GM23338 (cell line): ENCODE data around the gene PWP2. TPM values are rescaled to one million over a fixed set of nuclear protein-coding genes. Genes with fewer than 3 reads are reported as not detected.

Experiments used
- ATAC-seq: fragments of 200-7000 bp; cut with Tn5 transposase; 3 replicates; pipeline ENCODE4 v1.9.1; 2020
- DNase-seq: peaks from one replicate; pipeline ENCODE4 v3.0.0-alpha.2; 2015; ENCODE audit warnings: low spot score
- H2AFZ ChIP-seq: fragments of 200-600 bp; sonication (generic); 2 replicates; pipeline ENCODE4 v1.8.0; 2016; ENCODE audit warnings: antibody characterized with exemption, mild to moderate bottlenecking, moderate library complexity
- H3F3A ChIP-seq: fragments of 200-600 bp; sonication (generic); replicated peaks from 2 replicates; pipeline ENCODE4 v1.8.0; 2017; ENCODE audit warnings: antibody characterized with exemption, mixed run types, low read depth
- H3K27ac ChIP-seq: fragments of 200-600 bp; sonication (generic); 2 replicates; pipeline ENCODE4 v1.6.1; 2016; ENCODE audit warnings: low read depth
- H3K27me3 ChIP-seq: fragments of 200-600 bp; sonication (generic); 2 replicates; pipeline ENCODE4 v1.8.0; 2016; ENCODE audit warnings: mild to moderate bottlenecking, mixed run types, moderate library complexity; ENCODE audit not compliant: insufficient read depth
- H3K36me3 ChIP-seq: fragments of 200-600 bp; sonication (generic); 2 replicates; pipeline ENCODE4 v1.8.0; 2016; ENCODE audit warnings: mild to moderate bottlenecking; ENCODE audit not compliant: insufficient read depth
- H3K4me1 ChIP-seq: fragments of 200-600 bp; sonication (generic); 2 replicates; pipeline ENCODE4 v1.8.0; 2016; ENCODE audit warnings: mild to moderate bottlenecking, moderate library complexity; ENCODE audit not compliant: insufficient read depth
- H3K4me2 ChIP-seq: fragments of 200-600 bp; sonication (generic); 2 replicates; pipeline ENCODE4 v1.7.1; 2017; ENCODE audit warnings: mixed run types
- H3K4me3 ChIP-seq: fragments of 200-600 bp; sonication (generic); 2 replicates; pipeline ENCODE4 v1.6.1; 2016; ENCODE audit warnings: mixed run types
- H3K79me2 ChIP-seq: fragments of 200-600 bp; sonication (generic); replicated peaks from 2 replicates; pipeline ENCODE4 v1.8.0; 2017; ENCODE audit warnings: mild to moderate bottlenecking; ENCODE audit not compliant: insufficient read depth
- H3K9me2 ChIP-seq: fragments of 200-600 bp; sonication (generic); 2 replicates; pipeline ENCODE4 v1.8.0; 2017; ENCODE audit not compliant: insufficient read depth
- H4K20me1 ChIP-seq: fragments of 200-600 bp; sonication (generic); replicated peaks from 2 replicates; pipeline ENCODE4 v1.8.0; 2017; ENCODE audit warnings: mild to moderate bottlenecking; ENCODE audit not compliant: insufficient read depth
- H3K27ac Mint-ChIP-seq: 2 replicates; pipeline ENCODE4 v1.8.0; 2020; ENCODE audit warnings: inconsistent platforms, mild to moderate bottlenecking, moderate library complexity, mixed read lengths
- H3K27me3 Mint-ChIP-seq: 3 replicates; pipeline ENCODE4 v1.8.0; 2022; ENCODE audit warnings: low read depth, mild to moderate bottlenecking, moderate library complexity, mixed read lengths, inconsistent platforms; ENCODE audit not compliant: insufficient read depth, poor library complexity
- H3K36me3 Mint-ChIP-seq: 3 replicates; pipeline ENCODE4 v1.8.0; 2021; ENCODE audit warnings: low read depth, mild to moderate bottlenecking, inconsistent platforms, moderate library complexity, mixed read lengths
- H3K4me1 Mint-ChIP-seq: 3 replicates; pipeline ENCODE4 v1.8.0; 2020; ENCODE audit warnings: mild to moderate bottlenecking, inconsistent platforms, mixed read lengths
- H3K4me3 Mint-ChIP-seq: 3 replicates; pipeline ENCODE4 v1.8.0; 2021; ENCODE audit warnings: moderate library complexity, mild to moderate bottlenecking, inconsistent platforms, mixed read lengths
- H3K9me3 Mint-ChIP-seq: 3 replicates; pipeline ENCODE4 v1.8.0; 2020; ENCODE audit warnings: moderate library complexity, mild to moderate bottlenecking, inconsistent platforms, mixed read lengths
- CREB1 ChIP-seq: fragments of 250-450 bp; sonication (Bioruptor Pico); IDR thresholded peaks from 2 replicates; pipeline ENCODE4 v1.5.0; 2020; ENCODE audit warnings: low read depth, mild to moderate bottlenecking, moderate library complexity
- ETS1 ChIP-seq: IDR thresholded peaks from 2 replicates; pipeline ENCODE4 v1.6.1; 2016; ENCODE audit warnings: antibody characterized with exemption
- JUNB ChIP-seq: IDR thresholded peaks from one replicate; pipeline ENCODE4 v1.6.1; 2016; ENCODE audit warnings: antibody characterized with exemption; ENCODE audit not compliant: unreplicated experiment
- POLR2AphosphoS5 ChIP-seq: IDR thresholded peaks from 2 replicates; pipeline ENCODE4 v1.6.1; 2016; ENCODE audit warnings: antibody characterized with exemption, low read depth
- REST ChIP-seq: IDR thresholded peaks from one replicate; pipeline ENCODE4 v1.6.1; 2018; ENCODE audit warnings: antibody characterized with exemption; ENCODE audit not compliant: unreplicated experiment
- STAT1 ChIP-seq: IDR thresholded peaks from one replicate; pipeline ENCODE4 v1.6.1; 2016; ENCODE audit warnings: antibody characterized with exemption; ENCODE audit not compliant: unreplicated experiment
- ZNF114 ChIP-seq: fragments of 250-450 bp; sonication (Bioruptor Pico); IDR thresholded peaks from 2 replicates; pipeline ENCODE4 v1.5.0; 2020; ENCODE audit warnings: mild to moderate bottlenecking, moderate library complexity
- ZNF462 ChIP-seq: fragments of 250-450 bp; sonication (Bioruptor Pico); IDR thresholded peaks from 2 replicates; pipeline ENCODE4 v1.5.0; 2020; ENCODE audit warnings: mild to moderate bottlenecking, moderate library complexity
- polyA plus RNA-seq: library from polyadenylated mRNA; unstranded; fragments of >200 nt; fragmentation: Nextera tagmentation; extraction: Ambion mirVana; gene quantifications from 2 replicates; pipeline ENCODE4 v1.2.1, GENCODE V29; 2016
- total RNA-seq: library from RNA; depleted of rRNA; stranded (reverse); fragments of >200 nt; shearing (Covaris generic); gene quantifications from 2 replicates; pipeline ENCODE4 v1.2.3, GENCODE V29; 2014
- TF ChIP-seq, protein P1 (sequence below), 2 experiments: fragments of 200-600 bp in 1 of 2; sonication (generic) in 1 of 2; conservative IDR thresholded peaks; 2 replicates each; pipeline versions ENCODE4 v1.5.1 to v1.6.1; 2016 to 2017; ENCODE audit warnings: antibody characterized with exemption in 2 of 2, low read depth in 2 of 2, mild to moderate bottlenecking in 2 of 2, moderate library complexity in 1 of 2

Gene PWP2
- total and polyA plus RNA-seq, 2 experiments from 2014 or later, result 18.2 to 59.2 TPM

- Histone ChIP-seq H3K9me2 (no peaks in the 10 kb centered on the region), H3K79me2 (peaks cover 9% of the 10 kb centered on the region), H3K36me3 (peaks cover 18% of the 10 kb centered on the region), H3F3A (no peaks in the 10 kb centered on the region), H4K20me1 (0 out of 2 replicates have a peak, but pooled peaks cover 9% of the 10 kb centered on the region), H3K27me3 (no peaks in the 10 kb centered on the region), H2AFZ (no peak overlapping the region), H3K4me1 (no peaks in the 10 kb centered on the region), H3K4me3 (no peak overlapping the region), H3K27ac (no peak overlapping the region), H3K4me2 (no peak overlapping the region)
- Mint-ChIP-seq H3K4me1 (no peaks in the 10 kb centered on the region), H3K9me3 (no peaks in the 10 kb centered on the region; the same call in 2 of the 3 replicates), H3K27ac (no peak overlapping the region), H3K4me3 (no peak overlapping the region), H3K36me3 (peaks cover 27% of the 10 kb centered on the region), H3K27me3 (no peaks in the 10 kb centered on the region)
- ATAC-seq, result no peak
- no peak for DNase-seq
- TF ChIP-seq JUNB (no peak), ETS1 (no peak), ZNF114 (CRISPR knock-in tag) (no peak), STAT1 (no peak), POLR2AphosphoS5 (no peak)
- TF ChIP-seq, protein P1, sequence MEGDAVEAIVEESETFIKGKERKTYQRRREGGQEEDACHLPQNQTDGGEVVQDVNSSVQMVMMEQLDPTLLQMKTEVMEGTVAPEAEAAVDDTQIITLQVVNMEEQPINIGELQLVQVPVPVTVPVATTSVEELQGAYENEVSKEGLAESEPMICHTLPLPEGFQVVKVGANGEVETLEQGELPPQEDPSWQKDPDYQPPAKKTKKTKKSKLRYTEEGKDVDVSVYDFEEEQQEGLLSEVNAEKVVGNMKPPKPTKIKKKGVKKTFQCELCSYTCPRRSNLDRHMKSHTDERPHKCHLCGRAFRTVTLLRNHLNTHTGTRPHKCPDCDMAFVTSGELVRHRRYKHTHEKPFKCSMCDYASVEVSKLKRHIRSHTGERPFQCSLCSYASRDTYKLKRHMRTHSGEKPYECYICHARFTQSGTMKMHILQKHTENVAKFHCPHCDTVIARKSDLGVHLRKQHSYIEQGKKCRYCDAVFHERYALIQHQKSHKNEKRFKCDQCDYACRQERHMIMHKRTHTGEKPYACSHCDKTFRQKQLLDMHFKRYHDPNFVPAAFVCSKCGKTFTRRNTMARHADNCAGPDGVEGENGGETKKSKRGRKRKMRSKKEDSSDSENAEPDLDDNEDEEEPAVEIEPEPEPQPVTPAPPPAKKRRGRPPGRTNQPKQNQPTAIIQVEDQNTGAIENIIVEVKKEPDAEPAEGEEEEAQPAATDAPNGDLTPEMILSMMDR (conservative IDR thresholded peaks at IDR 0.05; ENCODE audit: low read depth in 2 of 2), result no peak
Observed at GRCh38 chr21:44058981-44059380, 48.2 kb upstream of the PWP2 start.

DNA sequence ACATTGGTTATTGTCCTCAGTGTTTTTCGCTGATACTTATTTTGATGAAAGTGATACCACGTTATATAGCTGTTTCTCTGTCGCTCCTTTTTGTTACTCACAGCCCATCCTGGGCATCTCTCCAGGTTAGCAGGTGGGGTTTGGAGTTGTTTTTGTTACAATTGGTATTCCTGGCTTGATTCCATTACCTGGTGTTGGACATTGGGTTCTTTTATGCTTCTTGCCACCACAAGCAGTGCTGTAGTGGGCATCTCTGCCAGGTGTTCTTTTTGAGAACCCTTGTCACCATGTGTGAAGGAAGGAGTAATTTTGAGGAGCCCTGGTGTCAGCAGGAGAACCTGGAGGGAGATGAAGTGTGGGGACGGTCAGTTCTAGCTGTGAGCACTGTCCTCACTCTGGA is 47.5 kb upstream of the PWP2 start:
- Histone ChIP-seq H3K27me3 (no peaks in the 10 kb centered on the region), H3K4me2 (no peak overlapping the region), H4K20me1 (0 out of 2 replicates have a peak, but pooled peaks cover 5% of the 10 kb centered on the region), H3K4me1 (no peaks in the 10 kb centered on the region), H2AFZ (no peak overlapping the region), H3K4me3 (no peak overlapping the region), H3F3A (no peaks in the 10 kb centered on the region), H3K79me2 (peaks cover 4% of the 10 kb centered on the region), H3K27ac (no peak overlapping the region), H3K36me3 (peaks cover 24% of the 10 kb centered on the region), H3K9me2 (no peaks in the 10 kb centered on the region)
- Mint-ChIP-seq H3K36me3 (peaks cover 31% of the 10 kb centered on the region), H3K4me3 (no peak overlapping the region), H3K4me1 (no peaks in the 10 kb centered on the region), H3K27ac (no peak overlapping the region), H3K9me3 (no peaks in the 10 kb centered on the region; the same call in 2 of the 3 replicates), H3K27me3 (peaks cover under 1% of the 10 kb centered on the region)
- ATAC-seq (no peak), DNase-seq (no peak)
- TF ChIP-seq ZNF462 (CRISPR knock-in tag) (no peak), CREB1 (CRISPR knock-in tag) (no peak), ZNF114 (CRISPR knock-in tag) (no peak), REST (no peak), POLR2AphosphoS5 (no peak), JUNB (no peak)
